Measurements from ENCODE around the gene FOXO1. TPM values are rescaled to one million over a fixed set of nuclear protein-coding genes. Genes with fewer than 3 reads are reported as not detected.

The FOXO1 gene
- total and polyA plus RNA-seq, 2 of the 13 experiments (the other 11 are each of a cell fraction or from before 2014, with no cell fraction given), result 8.1 to 13.1 TPM

- TF ChIP-seq FOXJ3 (CRISPR knock-in tag; IDR thresholded peaks at IDR 0.05; ENCODE audit: borderline replicate concordance) (no peak), SRY (CRISPR knock-in tag; IDR thresholded peaks at IDR 0.05) (peak; percentile 43; the same call in 1 of the 2 replicates), MLLT10 (CRISPR knock-in tag; IDR thresholded peaks at IDR 0.05) (no peak), ZNF510 (CRISPR knock-in tag; IDR thresholded peaks at IDR 0.05; ENCODE audit: low read depth) (no peak), ZNF770 (CRISPR knock-in tag; IDR thresholded peaks at IDR 0.05) (peak; percentile 41; the same call in 1 of the 2 replicates), ZNF704 (CRISPR knock-in tag; IDR thresholded peaks at IDR 0.05; ENCODE audit: borderline replicate concordance) (no peak), ZNF839 (CRISPR knock-in tag; IDR thresholded peaks at IDR 0.05; ENCODE audit: borderline replicate concordance) (no peak), YEATS4 (CRISPR knock-in tag; IDR thresholded peaks at IDR 0.05; ENCODE audit: borderline replicate concordance) (peak; percentile 49; the same call in 1 of the 2 replicates), ZFYVE20 (CRISPR knock-in tag; IDR thresholded peaks at IDR 0.05; ENCODE audit: borderline replicate concordance, low read depth) (no peak), GPBP1L1 (CRISPR knock-in tag; IDR thresholded peaks at IDR 0.05) (no peak), MXD1 (CRISPR knock-in tag; IDR thresholded peaks at IDR 0.05) (0 out of 2 replicates have a peak, but pooled peaks have one; percentile 45), SALL1 (CRISPR knock-in tag; IDR thresholded peaks at IDR 0.05) (peak; percentile 93), EZH2 (conservative IDR thresholded peaks at IDR 0.05; ENCODE audit: low read depth, low read length) (no peak), NR2C2 (CRISPR knock-in tag; IDR thresholded peaks at IDR 0.05; ENCODE audit: borderline replicate concordance) (peak; percentile 72), ZNF24 (IDR thresholded peaks at IDR 0.05) (no peak), SRSF9 (IDR thresholded peaks at IDR 0.05; ENCODE audit: borderline replicate concordance, insufficient read depth, low read depth, low read length, poor library complexity, severe bottlenecking) (no peak), ZNF329 (CRISPR knock-in tag; IDR thresholded peaks at IDR 0.05; ENCODE audit: low read depth) (no peak), ZNF546 (CRISPR knock-in tag; conservative IDR thresholded peaks at IDR 0.05) (no peak), MYC (CRISPR knock-in tag; IDR thresholded peaks at IDR 0.05; ENCODE audit: borderline replicate concordance) (peak; percentile 82; the same call in 1 of the 2 replicates), GATA4 (IDR thresholded peaks at IDR 0.05; ENCODE audit: borderline replicate concordance, low read depth) (0 out of 2 replicates have a peak, but pooled peaks have one; percentile 21), NFATC3 (CRISPR knock-in tag; IDR thresholded peaks at IDR 0.05) (no peak), ZNF709 (CRISPR knock-in tag; IDR thresholded peaks at IDR 0.05) (peak; percentile 71; the same call in 1 of the 2 replicates), PAWR (CRISPR knock-in tag; IDR thresholded peaks at IDR 0.05; ENCODE audit: borderline replicate concordance) (no peak), ATRX (CRISPR knock-in tag; IDR thresholded peaks at IDR 0.05; ENCODE audit: borderline replicate concordance) (no peak), RAD51 (IDR thresholded peaks at IDR 0.05; ENCODE audit: borderline replicate concordance) (peak; percentile 15; the same call in 1 of the 2 replicates), ZNF672 (CRISPR knock-in tag; IDR thresholded peaks at IDR 0.05) (no peak)
Measured at GRCh38 chr13:40536443-40537113, 129.9 kb downstream of the FOXO1 start (continued).
